ENCODE results near the gene PPIL4. TPM values are rescaled to one million over a fixed set of nuclear protein-coding genes. Genes with fewer than 3 reads are reported as not detected.

PPIL4 gene
- total RNA-seq, 1 donor from 2014 or later, result 28.8 TPM

DNA sequence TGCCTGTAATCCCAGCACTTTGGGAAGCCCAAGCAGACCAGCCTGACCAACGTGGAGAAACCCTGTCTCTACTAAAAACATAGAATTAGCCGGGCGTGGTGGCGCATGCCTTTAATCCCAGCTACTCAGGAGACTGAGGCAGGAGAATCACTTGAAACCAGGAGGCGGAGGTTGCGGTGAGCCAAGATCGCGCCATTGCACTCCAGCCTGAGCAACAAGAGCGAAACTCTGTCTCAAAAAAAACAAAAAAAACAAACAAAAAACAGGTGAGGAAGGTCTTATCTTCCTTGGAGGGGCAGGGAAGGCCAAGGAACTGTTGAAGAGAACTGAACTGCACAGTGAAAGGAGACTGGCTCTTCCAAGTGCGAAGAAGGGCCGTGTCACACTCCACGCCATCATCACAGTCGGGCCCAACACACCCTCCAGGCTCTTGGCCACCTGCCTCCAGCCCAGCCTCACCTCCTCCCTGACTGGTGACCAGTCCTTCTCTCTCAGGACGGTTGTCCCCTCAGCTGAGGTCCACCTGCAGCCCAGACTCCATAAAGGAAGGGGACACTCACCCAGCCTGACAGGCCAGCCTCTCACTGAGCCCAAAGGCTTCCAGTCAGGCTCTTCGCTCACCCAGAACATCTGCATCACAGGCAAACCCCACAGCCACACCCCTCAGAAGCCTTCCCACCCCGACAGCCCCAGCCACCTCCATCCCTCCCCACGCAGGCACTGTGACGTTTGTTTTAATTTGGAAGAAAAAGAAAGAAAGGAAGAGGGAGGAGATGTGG lies 65.2 kb downstream of the PPIL4 start:
- Histone ChIP-seq H3K4me1 (peaks cover 29% of the 10 kb centered on the region), H3K27me3 (no peaks in the 10 kb centered on the region), H3K27ac (no peak overlapping the region), H3K9me3 (no peaks in the 10 kb centered on the region), H3K36me3 (no peaks in the 10 kb centered on the region), H3K4me3 (no peak overlapping the region)
- intact Hi-C loops (cut with DNase I), result no loop called here
- DNase-seq (no peak), ATAC-seq (no peak)
- TF ChIP-seq, protein P1, sequence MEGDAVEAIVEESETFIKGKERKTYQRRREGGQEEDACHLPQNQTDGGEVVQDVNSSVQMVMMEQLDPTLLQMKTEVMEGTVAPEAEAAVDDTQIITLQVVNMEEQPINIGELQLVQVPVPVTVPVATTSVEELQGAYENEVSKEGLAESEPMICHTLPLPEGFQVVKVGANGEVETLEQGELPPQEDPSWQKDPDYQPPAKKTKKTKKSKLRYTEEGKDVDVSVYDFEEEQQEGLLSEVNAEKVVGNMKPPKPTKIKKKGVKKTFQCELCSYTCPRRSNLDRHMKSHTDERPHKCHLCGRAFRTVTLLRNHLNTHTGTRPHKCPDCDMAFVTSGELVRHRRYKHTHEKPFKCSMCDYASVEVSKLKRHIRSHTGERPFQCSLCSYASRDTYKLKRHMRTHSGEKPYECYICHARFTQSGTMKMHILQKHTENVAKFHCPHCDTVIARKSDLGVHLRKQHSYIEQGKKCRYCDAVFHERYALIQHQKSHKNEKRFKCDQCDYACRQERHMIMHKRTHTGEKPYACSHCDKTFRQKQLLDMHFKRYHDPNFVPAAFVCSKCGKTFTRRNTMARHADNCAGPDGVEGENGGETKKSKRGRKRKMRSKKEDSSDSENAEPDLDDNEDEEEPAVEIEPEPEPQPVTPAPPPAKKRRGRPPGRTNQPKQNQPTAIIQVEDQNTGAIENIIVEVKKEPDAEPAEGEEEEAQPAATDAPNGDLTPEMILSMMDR (IDR thresholded peaks at IDR 0.05), result no peak

DNA sequence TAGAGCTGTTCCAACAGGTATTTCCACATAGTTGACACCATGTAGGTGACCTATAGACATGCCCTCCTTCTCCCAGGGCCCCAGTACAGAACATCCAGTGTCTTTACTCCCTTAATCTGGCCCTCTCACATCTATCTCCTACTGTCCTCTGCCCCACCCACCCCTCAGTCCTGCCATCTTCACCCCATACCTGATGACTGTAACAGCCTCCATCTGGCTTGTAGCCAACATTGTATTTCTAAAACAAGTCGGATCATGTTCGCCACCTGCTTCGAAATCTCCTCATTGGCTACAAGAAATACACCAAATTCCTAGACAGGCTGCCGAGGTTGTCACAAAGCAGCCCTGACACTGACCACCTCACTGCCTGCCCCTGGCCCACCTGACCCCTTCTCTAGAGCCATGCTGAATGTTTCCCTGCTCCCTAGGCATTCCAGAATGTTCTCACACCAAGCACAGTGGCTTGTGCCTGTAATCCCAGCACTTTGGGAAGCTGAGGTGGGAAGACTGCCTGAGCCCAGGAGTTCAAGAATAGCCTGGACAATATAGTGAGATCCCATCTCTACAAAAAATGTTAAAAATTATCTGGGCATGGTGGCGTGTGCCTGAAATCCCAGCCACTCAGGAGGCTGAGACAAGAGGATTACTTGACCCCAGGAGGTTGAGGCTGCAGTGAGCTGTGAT lies 67.1 kb downstream of the PPIL4 start:
- no peak for ATAC-seq
- peaks cover 12% of the 10 kb centered on the region for H3K4me1 ChIP-seq
- TF ChIP-seq, protein P1 (IDR thresholded peaks at IDR 0.05), result no peak
- H3K36me3 ChIP-seq, result no peaks in the 10 kb centered on the region
- H3K27ac ChIP-seq, result no peak overlapping the region
- H3K9me3 ChIP-seq, result no peaks in the 10 kb centered on the region
- H3K27me3 ChIP-seq, result no peaks in the 10 kb centered on the region
- no peak for DNase-seq
- intact Hi-C loops (cut with DNase I), result no loop called here
- H3K4me3 ChIP-seq, result no peak overlapping the region

DNA sequence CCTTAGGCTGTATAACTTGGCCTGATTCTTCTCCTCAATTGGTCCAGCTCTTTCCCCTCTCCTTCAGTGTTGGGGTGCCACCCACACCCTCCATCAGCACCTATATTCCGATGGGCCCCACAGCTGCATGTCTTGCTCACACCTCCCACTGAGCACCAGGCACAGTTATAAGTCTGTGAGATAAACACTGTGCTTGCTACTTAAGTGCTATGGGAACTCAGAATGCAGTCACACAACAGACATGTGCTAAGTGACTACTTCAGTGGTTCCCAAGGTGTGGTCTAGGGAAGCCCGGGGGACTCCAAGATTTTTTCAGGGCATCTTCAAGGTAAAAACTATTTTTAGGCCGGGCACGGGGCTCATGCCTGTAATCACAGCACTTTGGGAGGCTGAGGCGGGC lies 68.3 kb downstream of the PPIL4 start:
- intact Hi-C loops (cut with DNase I), result no loop called here
- DNase-seq (no peak), ATAC-seq (no peak)
- Histone ChIP-seq H3K36me3 (no peaks in the 10 kb centered on the region), H3K27me3 (no peaks in the 10 kb centered on the region), H3K27ac (no peak overlapping the region), H3K4me3 (no peak overlapping the region), H3K4me1 (peaks cover 8% of the 10 kb centered on the region), H3K9me3 (no peaks in the 10 kb centered on the region)
- TF ChIP-seq, protein P1 (IDR thresholded peaks at IDR 0.05), result no peak

DNA sequence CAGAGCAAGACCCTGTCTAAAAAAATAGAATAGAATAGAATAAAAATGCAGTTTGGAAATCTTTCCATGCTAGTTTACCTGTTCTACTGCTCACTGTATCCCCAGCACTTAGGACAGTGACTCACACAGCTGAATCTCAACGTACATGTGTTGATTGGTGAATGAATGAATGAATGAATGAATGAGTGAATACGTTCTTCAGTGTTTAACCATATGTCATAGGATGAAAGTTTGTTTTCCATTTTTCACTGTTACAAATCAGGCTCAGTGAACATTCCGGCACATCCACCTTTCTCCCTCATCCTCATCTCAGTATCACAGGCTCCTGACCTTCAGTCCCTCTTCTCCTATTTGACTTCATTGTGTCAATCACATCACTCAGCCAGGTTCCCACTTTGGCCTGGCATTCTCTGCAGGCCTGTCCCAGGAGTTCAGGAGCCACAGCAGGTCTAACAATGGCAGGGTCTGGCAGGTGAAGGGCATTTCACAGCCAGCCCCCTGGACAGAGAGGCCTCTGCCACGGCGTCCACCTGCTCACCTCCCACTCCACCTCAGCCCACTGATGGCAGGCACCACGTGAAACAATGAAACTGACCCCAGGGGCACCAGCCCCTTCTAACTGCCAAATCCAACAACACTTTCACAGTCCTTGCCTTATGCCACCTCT lies 68.9 kb downstream of the PPIL4 start:
- no peak overlapping the region for H3K4me3 ChIP-seq
- H3K4me1 ChIP-seq, result peaks cover 4% of the 10 kb centered on the region
- no peak for ATAC-seq
- no peaks in the 10 kb centered on the region for H3K9me3 ChIP-seq
- TF ChIP-seq, protein P1 (IDR thresholded peaks at IDR 0.05), result no peak
- H3K27me3 ChIP-seq, result no peaks in the 10 kb centered on the region
- H3K27ac ChIP-seq, result no peak overlapping the region
- DNase-seq, result no peak
- intact Hi-C loops (cut with DNase I), result no loop called here
- no peaks in the 10 kb centered on the region for H3K36me3 ChIP-seq

DNA sequence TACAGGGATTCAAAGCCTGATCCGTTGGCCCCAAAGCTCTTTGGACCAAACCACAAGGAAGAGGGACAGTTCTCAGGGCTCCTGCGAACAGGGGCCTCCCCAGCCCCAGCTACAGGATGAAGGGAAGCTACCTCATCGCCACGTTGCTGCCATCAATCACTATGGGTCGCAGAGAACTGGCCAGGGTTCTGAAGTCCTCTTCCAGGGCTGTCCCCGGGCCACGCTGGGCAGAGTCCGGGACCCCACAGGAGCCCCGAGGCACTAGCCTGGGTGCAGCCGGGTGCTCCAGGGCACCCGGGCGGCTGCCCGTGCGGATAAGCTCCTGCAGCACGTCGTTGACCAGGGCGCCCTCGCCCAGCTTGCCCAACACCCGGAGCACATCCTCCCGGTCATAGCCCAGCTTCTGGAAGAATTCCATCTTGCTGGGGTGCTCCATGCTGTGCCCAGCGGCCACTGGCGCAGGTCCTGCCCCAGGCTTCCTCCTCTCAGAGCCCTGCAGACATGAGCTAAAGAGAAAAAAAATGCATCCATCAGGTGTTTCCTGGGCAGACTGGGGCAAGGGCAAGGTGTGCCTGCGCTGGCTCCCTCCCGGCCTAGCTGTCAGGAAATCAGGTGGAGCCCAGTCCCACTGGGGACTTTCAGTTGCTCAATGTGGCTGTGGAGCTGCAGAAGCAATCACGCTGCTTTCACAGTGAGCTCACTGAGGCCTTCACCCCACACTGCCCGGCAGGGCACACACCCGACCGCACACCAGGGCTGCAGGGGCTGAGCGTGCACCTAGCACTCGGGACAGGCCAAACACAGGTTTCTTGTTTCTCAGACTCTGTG lies 71.5 kb downstream of the PPIL4 start:
- intact Hi-C loops (cut with DNase I), result no loop called here
- no peak overlapping the region for H3K27ac ChIP-seq
- H3K4me1 ChIP-seq, result no peaks in the 10 kb centered on the region
- H3K27me3 ChIP-seq, result no peaks in the 10 kb centered on the region
- no peak for DNase-seq
- TF ChIP-seq, protein P1 (IDR thresholded peaks at IDR 0.05), result no peak
- H3K9me3 ChIP-seq, result no peaks in the 10 kb centered on the region
- no peak overlapping the region for H3K4me3 ChIP-seq
- no peaks in the 10 kb centered on the region for H3K36me3 ChIP-seq
- no peak for ATAC-seq

All from upper lobe of right lung (tissue), 1 donor.